ENCODE data around the gene ATP8A2.

Gene ATP8A2

GRCh38 chr13:25871389-25872125 lies 499.8 kb downstream of the ATP8A2 start:
- DNase-seq (ENCODE audit: low spot score), result no peak
- in situ Hi-C loops (cut with MboI; ENCODE audit: low sequenced_read_pairs, unreplicated experiment), result no loop called here
- TF ChIP-seq CTCF (IDR thresholded peaks at IDR 0.05; ENCODE audit: borderline replicate concordance, control extremely low read depth, extremely low read depth, insufficient read depth, missing control alignments), result no peak

GRCh38 chr13:25872481-25873241 lies 500.9 kb downstream of the ATP8A2 start:
- no peak for DNase-seq (ENCODE audit: low spot score)
- in situ Hi-C loops (cut with MboI; ENCODE audit: low sequenced_read_pairs, unreplicated experiment), result no loop called here
- no peak for TF ChIP-seq CTCF (IDR thresholded peaks at IDR 0.05; ENCODE audit: borderline replicate concordance, control extremely low read depth, extremely low read depth, insufficient read depth, missing control alignments)

- in situ Hi-C loops (cut with MboI; ENCODE audit: low sequenced_read_pairs, unreplicated experiment), result no loop called here
- DNase-seq (ENCODE audit: low spot score), result no peak
- TF ChIP-seq CTCF (IDR thresholded peaks at IDR 0.05; ENCODE audit: borderline replicate concordance, control extremely low read depth, extremely low read depth, insufficient read depth, missing control alignments), result no peak
Observed at GRCh38 chr13:25873242-25873612, 501.5 kb downstream of the ATP8A2 start.

- in situ Hi-C loops (cut with MboI; ENCODE audit: low sequenced_read_pairs, unreplicated experiment), result no loop called here
- DNase-seq (ENCODE audit: low spot score), result no peak
- TF ChIP-seq CTCF (IDR thresholded peaks at IDR 0.05; ENCODE audit: borderline replicate concordance, control extremely low read depth, extremely low read depth, insufficient read depth, missing control alignments), result no peak
Observed at GRCh38 chr13:25874064-25874737, 502.4 kb downstream of the ATP8A2 start.

- no peak for DNase-seq (ENCODE audit: low spot score)
- TF ChIP-seq CTCF (IDR thresholded peaks at IDR 0.05; ENCODE audit: borderline replicate concordance, control extremely low read depth, extremely low read depth, insufficient read depth, missing control alignments), result no peak
- in situ Hi-C loops (cut with MboI; ENCODE audit: low sequenced_read_pairs, unreplicated experiment), result no loop called here
Observed at GRCh38 chr13:25874907-25875306, 503.1 kb downstream of the ATP8A2 start.

GRCh38 chr13:25876247-25876646 lies 504.5 kb downstream of the ATP8A2 start:
- no peak for DNase-seq (ENCODE audit: low spot score)
- no peak for TF ChIP-seq CTCF (IDR thresholded peaks at IDR 0.05; ENCODE audit: borderline replicate concordance, control extremely low read depth, extremely low read depth, insufficient read depth, missing control alignments)
- in situ Hi-C loops (cut with MboI; ENCODE audit: low sequenced_read_pairs, unreplicated experiment), result no loop called here
